DOHH2 (cell line): Measurements from ENCODE around the gene SH2D2A.

ENCODE experiments used
- H3F3A ChIP-seq: fragments of 200-600 bp; sonication (generic), shearing (Covaris generic); 2 replicates; pipeline ENCODE4 v1.6.0; 2016; ENCODE audit warnings: antibody characterized with exemption, mild to moderate bottlenecking; ENCODE audit not compliant: control insufficient read depth, insufficient read depth
- H3K27ac ChIP-seq: fragments of 200-600 bp; sonication (generic); 2 replicates; pipeline ENCODE4 v1.5.1; 2014; ENCODE audit warnings: low read depth, mild to moderate bottlenecking, low read length, moderate library complexity
- H3K27me3 ChIP-seq: fragments of 200-600 bp; sonication (generic); 2 replicates; pipeline ENCODE4 v1.6.1; 2014; ENCODE audit warnings: mild to moderate bottlenecking, low read length, mixed read lengths; ENCODE audit not compliant: control insufficient read depth
- H3K36me3 ChIP-seq: fragments of 200-600 bp; sonication (generic); 2 replicates; pipeline ENCODE4 v1.6.1; 2014; ENCODE audit warnings: mild to moderate bottlenecking, low read length, moderate library complexity, mixed read lengths; ENCODE audit not compliant: control insufficient read depth
- H3K4me1 ChIP-seq: fragments of 200-600 bp; sonication (generic); 2 replicates; pipeline ENCODE4 v1.6.1; 2014; ENCODE audit warnings: mild to moderate bottlenecking, low read length, mixed read lengths; ENCODE audit not compliant: control insufficient read depth
- H3K4me2 ChIP-seq: fragments of 200-600 bp; sonication (generic); 2 replicates; pipeline ENCODE4 v1.6.0; 2014; ENCODE audit warnings: mild to moderate bottlenecking, low read length, moderate library complexity
- H3K4me3 ChIP-seq: fragments of 200-600 bp; sonication (generic); 2 replicates; pipeline ENCODE4 v1.5.1; 2014; ENCODE audit warnings: mild to moderate bottlenecking, low read length, mixed read lengths
- H3K79me2 ChIP-seq: fragments of 200-600 bp; sonication (generic); 2 replicates; pipeline ENCODE4 v1.6.1; 2014; ENCODE audit warnings: mild to moderate bottlenecking, low read length, mixed read lengths; ENCODE audit not compliant: control insufficient read depth
- H3K9me2 ChIP-seq: fragments of 200-600 bp; sonication (generic); replicated peaks from 2 replicates; pipeline ENCODE4 v1.6.1; 2014; ENCODE audit warnings: mild to moderate bottlenecking, low read length, mixed read lengths; ENCODE audit not compliant: control insufficient read depth
- H3K9me3 ChIP-seq: fragments of 200-600 bp; sonication (generic); 2 replicates; pipeline ENCODE4 v1.6.1; 2014; ENCODE audit warnings: antibody characterized with exemption, low read length, mixed read lengths; ENCODE audit not compliant: control insufficient read depth, insufficient read depth
- H4K20me1 ChIP-seq: fragments of 200-600 bp; sonication (generic); 2 replicates; pipeline ENCODE4 v1.6.0; 2014; ENCODE audit warnings: low read depth, mild to moderate bottlenecking, antibody characterized with exemption, low read length, moderate library complexity; ENCODE audit not compliant: control insufficient read depth, insufficient read depth
- EZH2phosphoT487 ChIP-seq: fragments of 200-600 bp; sonication (generic); IDR thresholded peaks from 2 replicates; pipeline ENCODE4 v1.6.1; 2017; ENCODE audit warnings: borderline replicate concordance, mild to moderate bottlenecking, antibody characterized with exemption, low read length, moderate library complexity, mixed read lengths
- TF ChIP-seq, protein P1 (sequence below): fragments of 200-600 bp; sonication (generic); IDR thresholded peaks from one replicate; pipeline ENCODE4 v1.5.1; 2014; ENCODE audit warnings: antibody characterized with exemption, mild to moderate bottlenecking, low read depth, low read length; ENCODE audit not compliant: poor library complexity, severe bottlenecking

SH2D2A gene

DNA sequence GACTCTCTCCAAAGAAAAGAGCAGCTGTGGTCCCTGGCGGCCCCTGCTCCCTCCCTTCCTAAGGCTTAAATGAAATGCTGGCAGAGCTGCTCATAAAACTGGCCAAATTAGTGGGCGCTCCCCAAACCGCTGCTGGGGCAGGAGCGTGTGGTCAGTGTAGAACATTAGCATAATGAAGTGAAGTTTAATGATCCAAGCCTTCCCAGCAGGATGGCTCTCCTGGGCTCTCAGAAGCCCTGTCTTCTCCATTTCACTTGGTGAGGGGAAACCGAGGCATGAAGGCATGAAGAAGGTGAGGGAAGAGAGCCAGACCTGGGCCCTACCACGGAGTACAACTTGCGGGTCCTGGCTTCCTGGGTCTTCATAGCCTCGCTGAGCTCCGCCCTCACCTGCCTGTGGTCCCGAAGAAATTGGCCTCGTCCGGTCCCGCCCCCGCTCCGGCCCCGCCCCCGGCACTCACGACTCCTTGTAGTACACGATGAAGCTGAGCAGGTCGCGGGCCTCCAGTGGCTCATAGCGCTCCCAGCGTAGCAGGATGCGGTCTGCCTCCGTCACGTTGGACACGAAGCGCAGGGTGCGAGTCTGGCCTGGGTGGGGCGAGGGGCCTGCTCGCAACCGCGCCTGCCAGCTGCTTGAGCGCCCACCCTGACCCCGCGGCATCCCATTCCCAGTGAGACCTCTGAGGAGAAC is 32.0 kb upstream of the SH2D2A start:
- TF ChIP-seq, protein P1, sequence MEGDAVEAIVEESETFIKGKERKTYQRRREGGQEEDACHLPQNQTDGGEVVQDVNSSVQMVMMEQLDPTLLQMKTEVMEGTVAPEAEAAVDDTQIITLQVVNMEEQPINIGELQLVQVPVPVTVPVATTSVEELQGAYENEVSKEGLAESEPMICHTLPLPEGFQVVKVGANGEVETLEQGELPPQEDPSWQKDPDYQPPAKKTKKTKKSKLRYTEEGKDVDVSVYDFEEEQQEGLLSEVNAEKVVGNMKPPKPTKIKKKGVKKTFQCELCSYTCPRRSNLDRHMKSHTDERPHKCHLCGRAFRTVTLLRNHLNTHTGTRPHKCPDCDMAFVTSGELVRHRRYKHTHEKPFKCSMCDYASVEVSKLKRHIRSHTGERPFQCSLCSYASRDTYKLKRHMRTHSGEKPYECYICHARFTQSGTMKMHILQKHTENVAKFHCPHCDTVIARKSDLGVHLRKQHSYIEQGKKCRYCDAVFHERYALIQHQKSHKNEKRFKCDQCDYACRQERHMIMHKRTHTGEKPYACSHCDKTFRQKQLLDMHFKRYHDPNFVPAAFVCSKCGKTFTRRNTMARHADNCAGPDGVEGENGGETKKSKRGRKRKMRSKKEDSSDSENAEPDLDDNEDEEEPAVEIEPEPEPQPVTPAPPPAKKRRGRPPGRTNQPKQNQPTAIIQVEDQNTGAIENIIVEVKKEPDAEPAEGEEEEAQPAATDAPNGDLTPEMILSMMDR: no peak
- TF ChIP-seq EZH2phosphoT487: no peak
- no peaks in the 10 kb centered on the region for H3K27me3 ChIP-seq
- no peaks in the 10 kb centered on the region for H4K20me1 ChIP-seq
- no peak overlapping the region for H3K27ac ChIP-seq
- H3K36me3 ChIP-seq: no peaks in the 10 kb centered on the region
- H3K9me2 ChIP-seq: no peaks in the 10 kb centered on the region
- no peaks in the 10 kb centered on the region for H3F3A ChIP-seq
- H3K9me3 ChIP-seq: no peaks in the 10 kb centered on the region
- H3K4me3 ChIP-seq: no peak overlapping the region
- no peak overlapping the region for H3K4me2 ChIP-seq
- H3K79me2 ChIP-seq: no peaks in the 10 kb centered on the region
- no peaks in the 10 kb centered on the region for H3K4me1 ChIP-seq

DNA sequence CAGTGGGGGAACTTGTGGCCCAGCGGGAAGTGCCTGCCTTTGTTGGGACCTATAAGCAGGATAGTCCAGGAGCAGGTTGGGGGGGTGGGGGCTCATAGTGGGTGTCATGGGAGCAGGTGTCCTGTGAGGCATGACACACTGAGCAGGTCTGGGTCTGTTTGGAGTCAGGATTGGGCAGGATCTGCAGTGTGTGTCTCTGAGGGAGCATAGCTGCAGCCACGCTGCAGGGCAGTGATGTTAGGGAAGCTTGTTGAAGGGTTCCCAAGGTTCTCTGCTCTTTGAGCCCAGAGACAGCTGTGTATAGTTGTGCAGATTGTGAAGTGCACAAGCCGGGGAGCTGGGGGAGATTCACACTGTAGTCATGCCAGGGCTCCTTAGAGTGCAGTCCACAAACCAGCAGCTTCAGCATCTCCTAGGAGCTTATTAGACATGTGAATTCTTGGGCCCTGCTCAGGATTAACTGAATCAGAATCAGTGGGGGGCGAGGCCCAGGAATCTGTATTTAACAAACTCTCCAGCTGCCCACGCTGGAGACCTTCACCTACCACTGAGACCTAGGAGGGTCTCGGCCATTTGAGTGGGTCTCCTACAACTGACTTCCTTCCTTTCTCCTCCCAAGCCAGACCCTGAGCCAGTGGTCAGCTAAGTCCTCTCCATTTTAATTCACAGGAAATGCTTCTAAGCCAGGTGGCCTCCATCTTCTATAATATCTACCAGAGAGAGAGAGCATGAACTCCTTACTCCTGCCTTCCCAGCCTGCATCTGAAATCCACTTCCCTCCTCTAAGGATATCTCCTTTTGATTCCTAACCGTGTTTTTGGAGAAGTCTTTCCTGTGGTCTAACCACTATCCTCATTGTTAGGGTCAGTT is 31.2 kb upstream of the SH2D2A start:
- H3K4me3 ChIP-seq: no peak overlapping the region
- H3K27me3 ChIP-seq: no peaks in the 10 kb centered on the region
- H3K27ac ChIP-seq: no peak overlapping the region
- H3K79me2 ChIP-seq: no peaks in the 10 kb centered on the region
- no peaks in the 10 kb centered on the region for H3K4me1 ChIP-seq
- H3K4me2 ChIP-seq: no peak overlapping the region
- H3F3A ChIP-seq: no peaks in the 10 kb centered on the region
- H3K9me3 ChIP-seq: no peaks in the 10 kb centered on the region
- no peak for TF ChIP-seq EZH2phosphoT487
- TF ChIP-seq, protein P1: no peak
- no peaks in the 10 kb centered on the region for H4K20me1 ChIP-seq
- H3K9me2 ChIP-seq: no peaks in the 10 kb centered on the region
- H3K36me3 ChIP-seq: no peaks in the 10 kb centered on the region

DNA sequence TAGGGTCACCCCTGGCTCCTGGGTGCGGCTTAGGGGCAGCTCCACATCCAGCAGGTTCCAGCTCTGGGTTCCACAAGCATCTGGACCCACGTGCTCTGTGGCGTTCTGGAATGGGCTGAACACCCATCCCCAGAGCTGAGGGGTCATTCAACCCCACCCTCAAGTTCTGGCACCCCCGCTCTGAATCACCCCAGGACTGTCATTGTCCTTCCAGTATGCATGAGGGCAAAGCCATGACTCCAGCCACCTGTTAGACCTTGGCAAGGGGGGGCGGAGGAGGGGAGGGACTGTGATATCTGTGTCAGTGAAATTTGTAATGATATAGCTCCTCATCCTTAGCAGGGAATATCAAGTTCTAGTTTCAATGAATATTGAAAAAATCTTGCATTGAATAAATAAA is 30.0 kb upstream of the SH2D2A start:
- TF ChIP-seq EZH2phosphoT487: no peak
- TF ChIP-seq, protein P1: no peak
- H3F3A ChIP-seq: no peaks in the 10 kb centered on the region
- H3K27me3 ChIP-seq: no peaks in the 10 kb centered on the region

More for the DNA sequence above, 30.0 kb upstream of the SH2D2A start:
- no peak overlapping the region for H3K27ac ChIP-seq
- no peaks in the 10 kb centered on the region for H4K20me1 ChIP-seq
- H3K4me2 ChIP-seq: no peak overlapping the region
- H3K9me2 ChIP-seq: no peaks in the 10 kb centered on the region
- no peak overlapping the region for H3K4me3 ChIP-seq
- no peaks in the 10 kb centered on the region for H3K9me3 ChIP-seq
- H3K36me3 ChIP-seq: no peaks in the 10 kb centered on the region
- no peaks in the 10 kb centered on the region for H3K79me2 ChIP-seq
- no peaks in the 10 kb centered on the region for H3K4me1 ChIP-seq
